ENCODE data around the gene PRPF6. TPM values are rescaled to one million over a fixed set of nuclear protein-coding genes. Genes with fewer than 3 reads are reported as not detected.
A peak's percentile ranks its signal among the peaks of the same experiment; 100 is the strongest.

PRPF6 gene
- total and polyA plus RNA-seq, 2 of the 13 experiments (the other 11 are each of a cell fraction or from before 2014, with no cell fraction given), result 63.7 to 101 TPM

DNA sequence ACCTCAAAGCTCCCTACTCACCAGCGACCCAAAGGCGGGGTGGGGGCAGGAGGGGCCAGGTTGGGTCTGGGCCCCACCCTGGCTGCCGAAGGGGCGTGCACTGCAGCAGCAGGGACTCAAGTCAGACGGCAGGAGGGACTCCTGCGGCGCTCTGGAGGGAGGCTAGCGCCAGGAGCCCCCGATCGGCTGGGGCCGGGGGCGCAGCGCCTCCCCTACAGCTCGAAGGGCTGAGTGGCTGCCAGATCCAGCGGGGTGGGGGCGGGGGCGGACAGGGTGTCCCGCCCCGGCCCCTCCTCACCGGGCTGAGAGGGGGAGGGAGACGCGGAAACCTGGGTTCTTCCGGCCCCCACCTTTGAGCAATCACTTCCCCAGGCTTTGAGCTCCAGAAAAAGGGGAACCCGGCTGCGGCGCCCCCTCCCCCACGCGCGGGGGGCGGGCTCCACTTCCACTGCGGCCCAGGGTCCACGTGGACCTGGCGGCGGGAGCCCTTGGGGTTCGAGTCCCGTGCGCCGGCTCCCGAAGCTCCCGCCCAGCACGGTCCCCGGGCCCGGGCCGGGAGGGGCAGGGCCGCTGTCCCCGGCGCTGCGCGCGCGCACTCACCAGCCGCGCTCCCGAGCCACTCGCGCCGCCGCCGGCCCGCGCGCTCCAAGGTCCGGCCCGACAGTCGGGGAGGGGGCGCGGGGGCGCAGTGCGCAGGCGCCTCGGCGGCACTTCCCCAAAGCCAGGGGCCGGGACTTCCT lies 98.5 kb downstream of the PRPF6 start, which contains the start of gene RGS19 (continued):
- TF ChIP-seq GATA4 (IDR thresholded peaks at IDR 0.05; ENCODE audit: borderline replicate concordance, low read depth) (no peak), ZNF7 (CRISPR knock-in tag; IDR thresholded peaks at IDR 0.05) (no peak), ZNF543 (CRISPR knock-in tag; IDR thresholded peaks at IDR 0.05) (no peak), CENPT (CRISPR knock-in tag; IDR thresholded peaks at IDR 0.05; ENCODE audit: low read depth) (no peak), ZBTB3 (CRISPR knock-in tag; IDR thresholded peaks at IDR 0.05; ENCODE audit: borderline replicate concordance, low read depth) (peak; percentile 69; the same call in 1 of the 2 replicates), MEIS2 (CRISPR knock-in tag; IDR thresholded peaks at IDR 0.05) (peak; percentile 34; the same call in 1 of the 2 replicates), GABPA (IDR thresholded peaks at IDR 0.05; ENCODE audit: low read depth, low read length) (no peak), GABPA (CRISPR knock-in tag; IDR thresholded peaks at IDR 0.05; ENCODE audit: low read depth) (no peak), PCBP1 (IDR thresholded peaks at IDR 0.05; ENCODE audit: borderline replicate concordance, low read depth, low read length) (0 out of 2 replicates have a peak, but pooled peaks have one; percentile 86), SMARCC2 (IDR thresholded peaks at IDR 0.05) (no peak), ZNF674 (CRISPR knock-in tag; IDR thresholded peaks at IDR 0.05; ENCODE audit: low read depth) (no peak), MAFG (CRISPR knock-in tag; IDR thresholded peaks at IDR 0.05) (no peak)
- TF ChIP-seq, protein P1, sequence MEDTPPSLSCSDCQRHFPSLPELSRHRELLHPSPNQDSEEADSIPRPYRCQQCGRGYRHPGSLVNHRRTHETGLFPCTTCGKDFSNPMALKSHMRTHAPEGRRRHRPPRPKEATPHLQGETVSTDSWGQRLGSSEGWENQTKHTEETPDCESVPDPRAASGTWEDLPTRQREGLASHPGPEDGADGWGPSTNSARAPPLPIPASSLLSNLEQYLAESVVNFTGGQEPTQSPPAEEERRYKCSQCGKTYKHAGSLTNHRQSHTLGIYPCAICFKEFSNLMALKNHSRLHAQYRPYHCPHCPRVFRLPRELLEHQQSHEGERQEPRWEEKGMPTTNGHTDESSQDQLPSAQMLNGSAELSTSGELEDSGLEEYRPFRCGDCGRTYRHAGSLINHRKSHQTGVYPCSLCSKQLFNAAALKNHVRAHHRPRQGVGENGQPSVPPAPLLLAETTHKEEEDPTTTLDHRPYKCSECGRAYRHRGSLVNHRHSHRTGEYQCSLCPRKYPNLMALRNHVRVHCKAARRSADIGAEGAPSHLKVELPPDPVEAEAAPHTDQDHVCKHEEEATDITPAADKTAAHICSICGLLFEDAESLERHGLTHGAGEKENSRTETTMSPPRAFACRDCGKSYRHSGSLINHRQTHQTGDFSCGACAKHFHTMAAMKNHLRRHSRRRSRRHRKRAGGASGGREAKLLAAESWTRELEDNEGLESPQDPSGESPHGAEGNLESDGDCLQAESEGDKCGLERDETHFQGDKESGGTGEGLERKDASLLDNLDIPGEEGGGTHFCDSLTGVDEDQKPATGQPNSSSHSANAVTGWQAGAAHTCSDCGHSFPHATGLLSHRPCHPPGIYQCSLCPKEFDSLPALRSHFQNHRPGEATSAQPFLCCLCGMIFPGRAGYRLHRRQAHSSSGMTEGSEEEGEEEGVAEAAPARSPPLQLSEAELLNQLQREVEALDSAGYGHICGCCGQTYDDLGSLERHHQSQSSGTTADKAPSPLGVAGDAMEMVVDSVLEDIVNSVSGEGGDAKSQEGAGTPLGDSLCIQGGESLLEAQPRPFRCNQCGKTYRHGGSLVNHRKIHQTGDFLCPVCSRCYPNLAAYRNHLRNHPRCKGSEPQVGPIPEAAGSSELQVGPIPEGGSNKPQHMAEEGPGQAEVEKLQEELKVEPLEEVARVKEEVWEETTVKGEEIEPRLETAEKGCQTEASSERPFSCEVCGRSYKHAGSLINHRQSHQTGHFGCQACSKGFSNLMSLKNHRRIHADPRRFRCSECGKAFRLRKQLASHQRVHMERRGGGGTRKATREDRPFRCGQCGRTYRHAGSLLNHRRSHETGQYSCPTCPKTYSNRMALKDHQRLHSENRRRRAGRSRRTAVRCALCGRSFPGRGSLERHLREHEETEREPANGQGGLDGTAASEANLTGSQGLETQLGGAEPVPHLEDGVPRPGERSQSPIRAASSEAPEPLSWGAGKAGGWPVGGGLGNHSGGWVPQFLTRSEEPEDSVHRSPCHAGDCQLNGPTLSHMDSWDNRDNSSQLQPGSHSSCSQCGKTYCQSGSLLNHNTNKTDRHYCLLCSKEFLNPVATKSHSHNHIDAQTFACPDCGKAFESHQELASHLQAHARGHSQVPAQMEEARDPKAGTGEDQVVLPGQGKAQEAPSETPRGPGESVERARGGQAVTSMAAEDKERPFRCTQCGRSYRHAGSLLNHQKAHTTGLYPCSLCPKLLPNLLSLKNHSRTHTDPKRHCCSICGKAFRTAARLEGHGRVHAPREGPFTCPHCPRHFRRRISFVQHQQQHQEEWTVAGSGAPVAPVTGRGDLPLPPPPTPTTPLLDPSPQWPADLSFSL (CRISPR knock-in tag; IDR thresholded peaks at IDR 0.05), result no peak
- TF ChIP-seq, protein P2, sequence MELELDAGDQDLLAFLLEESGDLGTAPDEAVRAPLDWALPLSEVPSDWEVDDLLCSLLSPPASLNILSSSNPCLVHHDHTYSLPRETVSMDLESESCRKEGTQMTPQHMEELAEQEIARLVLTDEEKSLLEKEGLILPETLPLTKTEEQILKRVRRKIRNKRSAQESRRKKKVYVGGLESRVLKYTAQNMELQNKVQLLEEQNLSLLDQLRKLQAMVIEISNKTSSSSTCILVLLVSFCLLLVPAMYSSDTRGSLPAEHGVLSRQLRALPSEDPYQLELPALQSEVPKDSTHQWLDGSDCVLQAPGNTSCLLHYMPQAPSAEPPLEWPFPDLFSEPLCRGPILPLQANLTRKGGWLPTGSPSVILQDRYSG (CRISPR knock-in tag; IDR thresholded peaks at IDR 0.05), result no peak
- TF ChIP-seq, protein P3, sequence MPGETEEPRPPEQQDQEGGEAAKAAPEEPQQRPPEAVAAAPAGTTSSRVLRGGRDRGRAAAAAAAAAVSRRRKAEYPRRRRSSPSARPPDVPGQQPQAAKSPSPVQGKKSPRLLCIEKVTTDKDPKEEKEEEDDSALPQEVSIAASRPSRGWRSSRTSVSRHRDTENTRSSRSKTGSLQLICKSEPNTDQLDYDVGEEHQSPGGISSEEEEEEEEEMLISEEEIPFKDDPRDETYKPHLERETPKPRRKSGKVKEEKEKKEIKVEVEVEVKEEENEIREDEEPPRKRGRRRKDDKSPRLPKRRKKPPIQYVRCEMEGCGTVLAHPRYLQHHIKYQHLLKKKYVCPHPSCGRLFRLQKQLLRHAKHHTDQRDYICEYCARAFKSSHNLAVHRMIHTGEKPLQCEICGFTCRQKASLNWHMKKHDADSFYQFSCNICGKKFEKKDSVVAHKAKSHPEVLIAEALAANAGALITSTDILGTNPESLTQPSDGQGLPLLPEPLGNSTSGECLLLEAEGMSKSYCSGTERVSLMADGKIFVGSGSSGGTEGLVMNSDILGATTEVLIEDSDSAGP (CRISPR knock-in tag; IDR thresholded peaks at IDR 0.05; ENCODE audit: borderline replicate concordance), result peak; percentile 73; the same call in 1 of the 2 replicates
- TF ChIP-seq, protein P4, sequence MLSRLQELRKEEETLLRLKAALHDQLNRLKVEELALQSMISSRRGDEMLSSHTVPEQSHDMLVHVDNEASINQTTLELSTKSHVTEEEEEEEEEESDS (CRISPR knock-in tag; IDR thresholded peaks at IDR 0.05; ENCODE audit: borderline replicate concordance), result no peak

Measured in HepG2 (cell line).